Measurements from ENCODE around the gene EGR1.

EGR1 gene

DNA sequence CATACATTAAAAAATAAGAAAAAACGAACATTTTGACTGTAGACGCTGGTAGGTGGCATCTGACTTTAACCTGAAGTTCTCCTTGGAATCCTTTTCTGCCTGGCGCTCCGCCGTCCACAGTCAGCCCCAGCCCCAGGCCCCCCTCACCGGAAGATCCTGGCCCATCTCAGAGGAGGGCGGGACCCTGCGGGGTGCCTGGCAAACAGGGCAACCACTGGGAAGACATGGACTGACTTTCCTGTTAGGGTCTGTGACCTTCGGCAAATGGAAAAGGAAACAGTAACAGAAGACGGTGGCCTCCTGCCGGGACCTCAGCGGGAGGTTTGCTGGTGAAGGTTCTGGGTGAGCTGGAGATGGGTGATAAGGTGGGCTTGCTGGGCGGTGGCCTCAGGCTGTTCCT is 11.7 kb upstream of the EGR1 start:
- DNase-seq: no peak

DNA sequence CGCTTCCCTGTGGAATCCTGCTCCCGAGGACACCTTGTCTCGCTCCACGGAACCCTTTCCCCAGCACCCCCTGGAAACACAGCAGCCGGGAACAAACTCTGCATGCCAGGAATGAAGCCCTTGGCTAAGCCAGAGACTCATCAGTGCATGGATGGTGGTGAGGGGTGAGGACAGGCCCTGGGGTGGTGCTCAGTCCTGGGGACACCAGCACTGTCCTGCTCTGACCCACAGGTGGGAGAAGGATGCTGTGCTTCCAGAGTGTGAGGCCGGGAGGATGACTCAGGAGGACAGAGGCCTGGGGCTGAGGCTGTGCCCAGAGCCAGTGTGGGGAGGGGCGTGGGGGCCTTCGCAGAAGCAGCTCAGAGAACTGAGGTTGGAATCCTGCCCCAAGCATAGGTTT is 11.2 kb upstream of the EGR1 start:
- no peak for DNase-seq

DNA sequence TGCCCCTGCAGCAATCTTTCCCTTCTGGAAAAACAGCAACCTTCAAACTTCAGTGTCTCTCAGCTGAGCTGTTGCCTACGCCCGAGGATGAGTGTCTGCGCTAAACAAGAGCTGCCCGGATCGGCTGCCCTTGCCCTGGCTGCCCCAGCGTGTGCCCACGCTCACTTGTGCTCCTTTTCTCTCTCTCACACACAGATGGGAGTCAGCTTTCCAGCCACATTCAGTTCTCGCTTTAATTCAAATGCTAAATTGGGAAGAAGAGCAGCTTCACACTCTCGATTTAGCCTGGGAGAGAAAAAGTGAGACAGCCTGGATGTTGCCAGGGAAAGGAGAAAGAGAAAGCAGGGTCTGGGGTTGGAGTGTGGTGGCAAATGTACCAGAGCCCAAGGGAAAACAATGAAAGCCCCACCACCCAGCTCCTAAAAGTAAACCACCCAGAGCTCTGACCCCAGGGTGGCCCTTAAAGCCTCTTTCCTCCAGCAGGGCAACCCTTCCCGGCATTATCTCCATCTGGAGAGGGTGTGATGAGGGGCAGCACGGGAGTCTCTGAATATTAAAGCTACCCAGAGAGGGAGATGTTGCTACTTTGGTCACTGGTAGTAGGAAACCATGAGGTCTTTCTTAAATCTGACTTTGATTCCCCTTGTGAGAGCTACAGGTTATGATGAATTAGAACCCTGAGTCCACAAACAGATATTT is 9.9 kb upstream of the EGR1 start:
- no peak for DNase-seq

DNA sequence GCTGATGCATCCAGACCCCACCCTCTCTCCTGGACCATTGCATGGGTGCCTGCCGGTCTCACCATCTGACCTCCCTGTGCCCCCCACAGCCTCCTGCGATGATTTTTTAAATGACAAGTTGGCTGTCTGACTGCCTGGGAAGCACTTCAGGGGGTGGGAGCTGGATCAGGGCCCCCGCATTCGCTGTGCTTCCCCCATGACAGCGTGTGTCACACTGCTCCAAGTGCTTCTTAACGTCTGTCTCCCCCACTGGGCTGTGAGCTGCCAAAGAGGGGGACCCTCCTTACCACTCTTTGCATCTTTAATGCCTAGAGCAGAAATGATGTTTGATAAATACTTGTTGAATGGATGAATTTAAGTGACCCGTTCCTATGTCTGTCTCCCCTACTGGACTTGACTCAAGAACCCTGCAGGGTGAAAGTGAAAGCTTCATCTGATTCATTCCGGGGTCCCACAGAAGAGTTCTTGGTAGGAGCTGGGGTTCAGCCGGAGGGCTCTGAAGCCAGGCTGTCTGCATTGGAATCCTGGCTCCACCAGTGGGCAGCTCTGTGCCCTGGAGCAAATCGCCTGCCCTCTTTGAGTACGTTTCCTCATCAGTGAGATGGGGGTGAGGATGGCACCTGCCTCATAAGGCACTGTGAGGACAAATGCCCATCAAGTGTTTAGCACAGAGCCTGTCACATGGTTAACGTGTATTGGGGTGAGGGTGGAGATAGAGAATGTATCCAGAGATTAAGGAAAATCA is 7.6 kb upstream of the EGR1 start:
- no peak for DNase-seq

DNA sequence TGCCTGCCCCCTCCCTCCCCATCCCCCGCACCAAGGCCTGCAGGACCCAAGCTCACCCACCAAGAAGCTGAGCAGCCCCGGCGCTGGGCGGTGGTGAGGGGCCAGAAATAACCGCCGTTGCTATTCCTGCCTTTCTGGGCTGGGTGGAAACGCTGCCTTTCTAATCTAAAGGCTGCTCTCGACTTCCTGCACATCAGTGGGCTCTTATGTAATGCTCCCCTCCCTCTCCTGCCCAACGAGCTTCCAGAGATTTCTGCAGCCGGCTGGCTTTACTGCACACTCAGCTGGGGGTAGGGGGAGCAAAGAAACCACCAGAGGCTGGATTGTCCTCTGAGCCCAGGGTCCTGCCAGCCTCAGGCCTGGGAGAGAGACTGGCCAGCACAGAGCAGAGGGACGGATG is 6.9 kb upstream of the EGR1 start:
- no peak for DNase-seq

DNA sequence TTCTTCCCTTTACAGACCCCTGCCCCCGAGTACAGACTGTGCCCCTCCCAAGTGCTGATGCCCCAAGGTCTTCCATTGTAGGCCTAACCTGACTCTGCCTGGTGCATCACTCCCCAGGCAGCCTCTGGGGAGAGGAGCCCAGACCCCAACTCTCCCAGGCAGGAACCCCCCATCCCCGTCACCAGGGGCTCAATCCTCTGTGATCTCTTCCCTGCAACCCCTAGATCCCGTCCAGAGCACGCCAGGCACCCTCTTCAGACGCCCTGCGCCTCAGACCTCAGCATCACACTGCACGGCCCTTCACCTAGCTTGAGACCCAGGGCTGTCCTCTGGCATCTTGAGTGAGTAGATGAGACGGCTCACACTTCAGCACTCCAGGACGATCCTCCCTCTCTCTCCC is 6.4 kb upstream of the EGR1 start:
- DNase-seq: no peak

DNA sequence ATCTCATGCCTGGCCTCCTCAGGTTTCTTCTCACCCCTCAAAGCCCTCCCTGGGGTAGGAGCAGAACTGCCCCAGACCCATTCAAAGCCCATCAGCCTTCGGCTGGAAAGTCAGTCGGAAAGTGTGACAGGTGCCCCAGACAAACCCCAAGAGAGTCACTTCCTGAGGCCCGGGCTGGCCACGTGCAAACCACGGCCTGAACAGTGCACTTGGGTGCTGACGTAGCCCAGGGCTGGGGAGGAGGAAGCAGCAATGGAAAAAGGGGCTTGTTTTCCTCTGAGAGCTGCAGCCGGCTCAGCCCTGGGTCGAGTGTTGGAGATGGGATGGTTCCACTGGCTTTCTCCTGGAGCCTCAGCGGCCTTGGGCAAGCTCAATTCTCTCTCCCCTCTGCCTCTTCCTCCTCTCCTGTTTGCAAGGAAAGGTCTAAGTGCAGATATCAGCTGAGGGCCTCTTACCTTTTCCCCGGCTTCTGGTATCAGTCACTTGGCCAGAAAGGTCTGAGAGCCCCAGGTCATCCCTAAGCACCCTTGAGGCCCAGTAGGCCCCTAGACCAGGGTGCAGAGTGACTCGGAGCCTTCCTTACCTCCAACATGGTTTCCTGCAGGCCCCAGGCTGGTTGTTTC is 5.9 kb upstream of the EGR1 start:
- DNase-seq: peak; percentile 84

DNA sequence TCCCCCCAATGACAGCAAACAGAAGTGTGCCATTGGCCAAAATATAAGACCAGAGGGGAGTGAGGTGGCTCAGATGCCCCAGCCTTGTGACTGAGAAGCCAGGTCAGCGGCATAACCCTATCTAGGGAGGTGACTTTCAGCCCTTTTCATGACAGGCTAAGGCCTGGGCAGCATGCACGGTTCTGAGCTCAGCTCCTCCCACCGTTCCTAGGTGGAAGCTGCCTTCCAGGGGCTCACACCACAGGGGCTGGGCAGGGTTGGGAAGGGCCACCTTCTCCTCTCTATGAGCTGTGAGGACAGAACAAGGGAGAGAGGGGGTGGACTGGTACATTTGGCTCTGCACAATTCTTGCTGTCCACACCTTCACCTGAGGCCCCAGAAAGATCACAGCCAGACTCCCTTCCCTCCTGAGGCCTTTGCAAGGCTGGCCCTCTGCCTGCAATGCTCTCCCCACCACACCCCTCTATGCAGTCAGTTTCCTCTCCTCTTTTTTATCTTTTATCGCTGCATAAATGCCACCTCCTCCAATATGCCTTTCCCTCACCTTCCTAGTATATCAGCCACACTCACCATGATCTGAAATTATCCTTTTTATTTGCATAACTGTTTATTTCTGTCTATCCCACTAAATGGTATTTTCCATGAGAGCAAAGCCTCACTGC is 5.1 kb upstream of the EGR1 start:
- DNase-seq: no peak

DNA sequence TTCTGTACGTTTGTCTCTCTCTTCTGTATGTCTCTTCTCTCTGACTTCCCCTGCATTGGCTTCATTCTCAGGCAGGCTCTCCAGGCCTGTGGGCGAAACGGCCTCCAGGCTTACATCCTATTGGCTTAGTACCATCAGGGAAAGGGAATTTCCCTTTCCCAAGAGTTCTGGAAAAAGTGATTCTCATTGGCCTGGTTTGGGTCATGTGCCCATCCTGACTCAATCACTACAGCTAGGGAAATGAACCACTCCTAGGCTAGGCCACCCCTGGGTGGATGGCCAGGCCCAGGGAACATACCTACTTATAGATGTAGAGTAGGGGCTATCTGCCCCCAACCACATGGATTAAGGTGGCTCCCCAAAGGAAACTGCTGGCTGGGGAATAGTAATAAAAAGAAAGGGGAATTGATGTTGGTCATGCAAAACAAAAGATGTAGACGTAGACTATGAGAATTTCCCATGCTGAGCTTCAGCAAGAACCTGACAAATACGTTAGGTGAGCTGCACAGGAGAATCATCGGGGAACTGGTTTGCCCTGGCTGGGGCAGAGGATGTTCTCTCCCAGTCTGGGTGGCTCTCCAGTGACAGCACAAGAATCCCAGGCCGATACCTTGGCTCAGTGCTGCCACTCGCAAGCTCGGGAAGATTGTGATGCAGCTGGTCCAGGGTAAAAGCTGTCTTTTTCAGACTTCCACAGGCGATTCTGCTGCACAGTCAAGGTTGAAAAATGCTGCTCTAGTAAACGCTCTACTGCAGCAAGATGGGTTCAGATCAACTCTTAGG is 3.7 kb upstream of the EGR1 start:
- no peak for DNase-seq

DNA sequence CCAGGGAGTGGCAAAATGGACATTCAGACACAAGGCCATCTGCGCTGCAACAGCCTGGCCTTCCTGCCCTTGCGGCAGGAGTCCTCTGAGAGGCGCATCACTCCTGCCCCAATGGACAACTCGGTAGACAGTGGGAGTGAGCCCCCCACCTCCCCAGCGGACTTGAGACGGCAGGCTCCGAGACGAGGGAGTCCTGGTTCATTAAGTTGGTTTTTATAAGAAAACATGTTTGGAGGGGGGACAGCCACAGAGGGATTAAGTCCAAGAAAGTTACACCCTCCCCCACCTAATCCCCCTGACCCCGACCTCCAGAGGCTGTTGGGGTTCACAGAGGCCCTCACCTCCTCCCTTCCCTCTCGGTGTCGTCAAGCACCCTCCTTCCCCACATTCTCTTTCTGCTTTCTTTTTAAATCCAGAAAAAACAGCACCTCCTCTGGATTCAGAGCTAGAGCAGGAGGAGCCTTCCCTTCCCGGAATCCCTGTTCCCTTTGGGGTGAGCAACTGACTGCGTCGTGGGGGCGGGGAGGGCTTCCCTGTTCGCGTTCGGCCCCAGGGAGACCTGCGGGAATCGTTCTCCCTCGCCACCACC is 1.8 kb upstream of the EGR1 start:
- DNase-seq: no peak

DNA sequence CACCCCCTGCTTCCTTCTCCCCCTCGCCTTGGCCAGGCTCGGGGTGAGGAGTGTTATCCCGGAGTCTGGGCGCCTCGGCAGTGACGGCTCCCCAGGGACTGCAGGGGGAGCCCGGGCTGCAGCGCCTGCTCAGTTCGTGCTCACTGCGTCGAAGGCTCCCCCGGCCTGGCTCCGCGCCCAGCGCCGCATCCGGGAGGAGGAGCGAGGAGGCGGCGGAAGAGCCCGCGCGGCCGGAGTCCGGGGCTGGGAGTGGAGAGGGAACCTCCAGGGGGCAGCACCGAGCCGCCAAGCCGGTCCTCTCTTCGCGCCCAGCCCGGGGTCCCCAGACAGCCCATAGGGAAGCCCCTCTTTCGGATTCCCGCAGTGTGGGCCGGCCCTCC is 1.3 kb upstream of the EGR1 start:
- peak; percentile 90 for DNase-seq

DNA sequence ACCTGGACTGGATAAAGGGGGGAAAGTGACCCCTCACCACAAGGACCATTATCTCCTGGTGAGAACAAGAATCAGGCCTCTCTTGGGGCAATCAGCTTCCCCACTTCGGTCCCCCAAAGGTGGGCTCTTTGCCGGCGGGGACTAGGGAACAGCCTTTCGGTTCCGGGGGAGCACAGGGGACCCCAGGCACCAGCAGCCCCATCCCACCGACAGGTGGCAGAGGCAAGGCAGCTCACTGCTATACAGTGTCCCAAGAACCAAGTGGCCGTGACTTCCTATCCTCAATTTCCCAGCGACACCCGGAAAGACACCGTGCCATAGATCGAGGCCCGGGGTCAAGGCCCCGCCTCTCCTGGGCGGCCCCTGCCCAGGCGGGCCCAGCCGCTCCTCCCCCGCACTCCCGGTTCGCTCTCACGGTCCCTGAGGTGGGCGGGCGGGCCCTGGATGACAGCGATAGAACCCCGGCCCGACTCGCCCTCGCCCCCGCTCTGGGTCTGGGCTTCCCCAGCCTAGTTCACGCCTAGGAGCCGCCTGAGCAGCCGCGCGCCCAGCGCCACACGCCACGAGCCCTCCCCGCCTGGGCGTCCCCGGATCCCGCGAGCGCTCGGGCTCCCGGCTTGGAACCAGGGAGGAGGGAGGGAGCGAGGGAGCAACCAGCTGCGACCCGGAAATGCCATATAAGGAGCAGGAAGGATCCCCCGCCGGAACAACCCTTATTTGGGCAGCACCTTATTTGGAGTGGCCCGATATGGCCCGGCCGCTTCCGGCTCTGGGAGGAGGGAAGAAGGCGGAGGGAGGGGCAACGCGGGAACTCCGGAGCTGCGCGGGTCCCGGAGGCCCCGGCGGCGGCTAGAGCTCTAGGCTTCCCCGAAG is 655 bp upstream of the EGR1 start:
- DNase-seq: peak; percentile 98

DNA sequence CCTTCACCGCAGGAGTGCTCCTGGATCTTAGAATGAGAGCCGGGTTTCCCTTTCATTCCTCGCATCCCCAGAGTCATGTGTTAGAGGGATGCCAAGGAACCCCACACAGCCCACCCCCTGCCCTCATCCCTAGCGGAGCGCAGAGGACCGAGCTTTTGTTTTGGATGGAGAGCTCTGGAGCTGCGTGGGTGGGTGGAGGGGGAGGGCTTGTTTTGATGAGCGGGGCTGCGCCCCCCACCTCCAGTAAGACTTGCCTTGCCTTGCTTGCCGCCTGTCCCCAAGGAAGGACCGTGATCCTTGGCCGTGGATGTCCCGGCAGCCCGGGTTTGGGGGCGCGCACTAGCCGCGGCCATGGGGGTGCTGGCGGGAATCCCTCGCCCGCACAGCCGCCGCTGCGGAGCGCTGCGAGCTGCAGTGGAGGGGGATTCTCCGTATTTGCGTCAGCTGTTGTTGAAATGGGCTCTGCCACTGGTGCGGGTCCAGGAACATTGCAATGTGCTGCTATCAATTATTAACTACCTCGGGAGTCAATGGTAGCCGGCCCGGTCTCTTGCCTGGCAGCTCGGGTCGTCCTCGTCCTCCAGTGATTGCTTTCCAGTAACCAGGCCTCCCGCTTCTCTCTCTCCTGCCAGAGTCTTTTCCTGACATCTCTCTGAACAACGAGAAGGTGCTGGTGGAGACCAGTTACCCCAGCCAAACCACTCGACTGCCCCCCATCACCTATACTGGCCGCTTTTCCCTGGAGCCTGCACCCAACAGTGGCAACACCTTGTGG is 1.0 kb downstream of the EGR1 start:
- peak; percentile 41 for DNase-seq

DNA sequence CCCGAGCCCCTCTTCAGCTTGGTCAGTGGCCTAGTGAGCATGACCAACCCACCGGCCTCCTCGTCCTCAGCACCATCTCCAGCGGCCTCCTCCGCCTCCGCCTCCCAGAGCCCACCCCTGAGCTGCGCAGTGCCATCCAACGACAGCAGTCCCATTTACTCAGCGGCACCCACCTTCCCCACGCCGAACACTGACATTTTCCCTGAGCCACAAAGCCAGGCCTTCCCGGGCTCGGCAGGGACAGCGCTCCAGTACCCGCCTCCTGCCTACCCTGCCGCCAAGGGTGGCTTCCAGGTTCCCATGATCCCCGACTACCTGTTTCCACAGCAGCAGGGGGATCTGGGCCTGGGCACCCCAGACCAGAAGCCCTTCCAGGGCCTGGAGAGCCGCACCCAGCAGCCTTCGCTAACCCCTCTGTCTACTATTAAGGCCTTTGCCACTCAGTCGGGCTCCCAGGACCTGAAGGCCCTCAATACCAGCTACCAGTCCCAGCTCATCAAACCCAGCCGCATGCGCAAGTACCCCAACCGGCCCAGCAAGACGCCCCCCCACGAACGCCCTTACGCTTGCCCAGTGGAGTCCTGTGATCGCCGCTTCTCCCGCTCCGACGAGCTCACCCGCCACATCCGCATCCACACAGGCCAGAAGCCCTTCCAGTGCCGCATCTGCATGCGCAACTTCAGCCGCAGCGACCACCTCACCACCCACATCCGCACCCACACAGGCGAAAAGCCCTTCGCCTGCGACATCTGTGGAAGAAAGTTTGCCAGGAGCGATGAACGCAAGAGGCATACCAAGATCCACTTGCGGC is 1.8 kb downstream of the EGR1 start:
- no peak for DNase-seq

DNA sequence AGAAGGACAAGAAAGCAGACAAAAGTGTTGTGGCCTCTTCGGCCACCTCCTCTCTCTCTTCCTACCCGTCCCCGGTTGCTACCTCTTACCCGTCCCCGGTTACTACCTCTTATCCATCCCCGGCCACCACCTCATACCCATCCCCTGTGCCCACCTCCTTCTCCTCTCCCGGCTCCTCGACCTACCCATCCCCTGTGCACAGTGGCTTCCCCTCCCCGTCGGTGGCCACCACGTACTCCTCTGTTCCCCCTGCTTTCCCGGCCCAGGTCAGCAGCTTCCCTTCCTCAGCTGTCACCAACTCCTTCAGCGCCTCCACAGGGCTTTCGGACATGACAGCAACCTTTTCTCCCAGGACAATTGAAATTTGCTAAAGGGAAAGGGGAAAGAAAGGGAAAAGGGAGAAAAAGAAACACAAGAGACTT is 2.4 kb downstream of the EGR1 start:
- DNase-seq: no peak

DNA sequence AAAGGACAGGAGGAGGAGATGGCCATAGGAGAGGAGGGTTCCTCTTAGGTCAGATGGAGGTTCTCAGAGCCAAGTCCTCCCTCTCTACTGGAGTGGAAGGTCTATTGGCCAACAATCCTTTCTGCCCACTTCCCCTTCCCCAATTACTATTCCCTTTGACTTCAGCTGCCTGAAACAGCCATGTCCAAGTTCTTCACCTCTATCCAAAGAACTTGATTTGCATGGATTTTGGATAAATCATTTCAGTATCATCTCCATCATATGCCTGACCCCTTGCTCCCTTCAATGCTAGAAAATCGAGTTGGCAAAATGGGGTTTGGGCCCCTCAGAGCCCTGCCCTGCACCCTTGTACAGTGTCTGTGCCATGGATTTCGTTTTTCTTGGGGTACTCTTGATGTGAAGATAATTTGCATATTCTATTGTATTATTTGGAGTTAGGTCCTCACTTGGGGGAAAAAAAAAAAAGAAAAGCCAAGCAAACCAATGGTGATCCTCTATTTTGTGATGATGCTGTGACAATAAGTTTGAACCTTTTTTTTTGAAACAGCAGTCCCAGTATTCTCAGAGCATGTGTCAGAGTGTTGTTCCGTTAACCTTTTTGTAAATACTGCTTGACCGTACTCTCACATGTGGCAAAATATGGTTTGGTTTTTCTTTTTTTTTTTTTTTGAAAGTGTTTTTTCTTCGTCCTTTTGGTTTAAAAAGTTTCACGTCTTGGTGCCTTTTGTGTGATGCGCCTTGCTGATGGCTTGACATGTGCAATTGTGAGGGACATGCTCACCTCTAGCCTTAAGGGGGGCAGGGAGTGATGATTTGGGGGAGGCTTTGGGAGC is 3.1 kb downstream of the EGR1 start:
- no peak for DNase-seq

DNA sequence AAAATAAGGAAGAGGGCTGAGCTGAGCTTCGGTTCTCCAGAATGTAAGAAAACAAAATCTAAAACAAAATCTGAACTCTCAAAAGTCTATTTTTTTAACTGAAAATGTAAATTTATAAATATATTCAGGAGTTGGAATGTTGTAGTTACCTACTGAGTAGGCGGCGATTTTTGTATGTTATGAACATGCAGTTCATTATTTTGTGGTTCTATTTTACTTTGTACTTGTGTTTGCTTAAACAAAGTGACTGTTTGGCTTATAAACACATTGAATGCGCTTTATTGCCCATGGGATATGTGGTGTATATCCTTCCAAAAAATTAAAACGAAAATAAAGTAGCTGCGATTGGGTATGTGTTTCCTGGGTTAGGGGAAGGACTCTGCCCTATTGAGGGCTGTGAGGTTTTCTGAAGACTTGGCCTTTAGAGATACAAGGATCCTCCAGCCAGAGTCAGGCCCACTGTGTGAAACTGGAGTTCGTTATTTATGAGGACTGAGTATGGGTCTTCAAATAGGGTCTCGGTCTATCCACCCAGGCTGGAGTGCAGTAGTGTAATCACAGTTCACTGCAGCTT is 3.8 kb downstream of the EGR1 start:
- no peak for DNase-seq

DNA sequence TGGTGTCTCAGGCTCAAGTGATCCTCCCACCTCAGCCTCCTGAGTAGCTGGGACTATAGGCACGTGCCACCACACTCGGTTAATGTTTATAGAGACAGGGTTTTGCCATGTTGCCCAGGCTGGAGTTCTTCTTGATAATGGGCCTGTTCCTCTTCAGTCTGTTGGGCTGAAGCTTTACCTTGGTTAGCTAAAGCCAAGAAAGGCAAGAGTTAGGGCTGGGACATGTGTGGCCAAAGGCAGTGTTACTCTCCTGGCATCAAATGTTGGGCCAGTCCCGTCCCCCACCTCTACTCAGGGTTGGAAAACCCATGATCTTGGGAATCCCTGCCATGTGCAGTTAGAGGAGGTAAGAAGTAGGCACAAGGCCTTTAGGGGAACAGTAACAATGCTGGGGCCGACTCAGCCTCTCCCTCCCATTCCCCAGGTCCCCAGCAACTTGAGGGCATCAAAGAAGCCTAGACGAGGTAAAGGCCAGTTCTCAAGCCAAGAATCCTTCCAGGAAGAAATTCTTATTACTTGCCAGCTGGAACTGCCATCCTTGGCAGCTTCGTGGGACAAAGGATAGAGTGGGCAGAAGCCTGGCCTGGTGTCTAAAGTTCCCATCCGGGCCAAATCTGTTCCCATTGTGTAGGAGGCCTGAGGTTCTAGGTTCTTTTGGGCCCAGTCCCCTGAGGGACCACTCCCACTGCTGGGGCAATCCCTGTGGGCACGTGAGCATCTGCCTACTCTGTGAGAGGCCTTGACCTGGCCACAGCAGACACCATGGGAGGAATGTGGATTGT is 4.5 kb downstream of the EGR1 start:
- DNase-seq: no peak

Measured in stimulated activated naive CD4-positive, alpha-beta T cell treated with Interleukin-2 at 50 U/mL for 16 hours (primary cell).